HEK293T (cell line): ENCODE results near the gene CNOT1.

Experiments used
- BHLHE40 ChIP-seq: fragments of 450-650 bp; IDR thresholded peaks from 2 replicates; pipeline ENCODE4 v1.6.1; 2016; ENCODE audit warnings: mild to moderate bottlenecking, moderate library complexity, borderline replicate concordance
- CTBP1 ChIP-seq: fragments of 450-650 bp; IDR thresholded peaks from 2 replicates; pipeline ENCODE4 v1.6.1; 2016; ENCODE audit warnings: borderline replicate concordance
- ELF4 ChIP-seq: fragments of 450-650 bp; IDR thresholded peaks from 2 replicates; pipeline ENCODE4 v1.6.1; 2017; ENCODE audit warnings: antibody characterized with exemption
- FOXA1 ChIP-seq: fragments of 450-650 bp; IDR thresholded peaks from 2 replicates; pipeline ENCODE4 v1.6.1; 2016; ENCODE audit warnings: mild to moderate bottlenecking
- FOXK2 ChIP-seq: fragments of 450-650 bp; IDR thresholded peaks from 2 replicates; pipeline ENCODE4 v1.6.1; 2016; ENCODE audit warnings: mild to moderate bottlenecking
- FOXM1 ChIP-seq: fragments of 450-650 bp; IDR thresholded peaks from 2 replicates; pipeline ENCODE4 v1.6.1; 2017; ENCODE audit warnings: mild to moderate bottlenecking, borderline replicate concordance
- L3MBTL2 ChIP-seq: fragments of 450-650 bp; conservative IDR thresholded peaks from 2 replicates; pipeline ENCODE4 v1.6.1; 2016; ENCODE audit warnings: mild to moderate bottlenecking
- TARDBP ChIP-seq: fragments of 450-650 bp; IDR thresholded peaks from 2 replicates; pipeline ENCODE4 v1.6.1; 2016

DNA sequence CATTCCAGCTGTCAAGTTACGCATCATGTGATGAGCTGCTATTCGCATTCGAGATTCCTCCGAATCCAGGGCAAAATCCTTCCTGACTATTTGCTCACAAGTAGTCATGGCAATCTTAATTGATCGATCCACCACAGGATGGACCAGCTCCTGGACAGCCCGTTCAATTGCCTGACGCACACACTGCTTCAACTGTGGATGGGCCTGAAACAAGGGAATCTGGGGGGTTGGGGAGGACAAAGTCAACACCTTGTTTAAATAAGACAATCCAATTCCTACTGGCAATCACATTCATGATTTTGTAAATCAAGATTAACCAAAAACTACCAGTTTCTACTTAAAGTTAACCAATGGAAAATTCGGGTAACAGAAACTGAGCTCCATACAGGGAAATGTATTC lies 85.9 kb downstream of the CNOT1 start:
- no peak for TF ChIP-seq CTBP1
- TF ChIP-seq FOXM1, result no peak
- no peak for TF ChIP-seq FOXK2
- TF ChIP-seq BHLHE40, result no peak
- no peak for TF ChIP-seq ELF4
- no peak for TF ChIP-seq FOXA1
- no peak for TF ChIP-seq L3MBTL2
- TF ChIP-seq TARDBP, result no peak
